OCI-LY3 (cell line): ENCODE results near the gene ATP6V0A1.

Experiments
- H2AFZ ChIP-seq: fragments of 200-600, 300-600 bp; shearing (Covaris generic); 2 replicates; pipeline ENCODE4 v1.6.0; 2014; ENCODE audit warnings: antibody characterized with exemption, low read depth, low read length
- H3K27ac ChIP-seq: fragments of 200-600, 300-600 bp; sonication (generic); 2 replicates; pipeline ENCODE4 v1.5.1; 2014; ENCODE audit warnings: mild to moderate bottlenecking, low read length, moderate library complexity, mixed read lengths
- H3K27me3 ChIP-seq: fragments of 200-600, 300-600 bp; sonication (generic); 2 replicates; pipeline ENCODE4 v1.6.1; 2014; ENCODE audit warnings: low read depth, low read length, mixed read lengths
- H3K36me3 ChIP-seq: fragments of 200-600, 300-600 bp; sonication (generic); replicated peaks from 2 replicates; pipeline ENCODE3; 2014; ENCODE audit warnings: low read depth, low read length, mixed read lengths
- H3K4me1 ChIP-seq: fragments of 300-600, 200-600 bp; sonication (generic); 2 replicates; pipeline ENCODE4 v1.6.1; 2014; ENCODE audit warnings: low read length, mixed read lengths
- H3K4me2 ChIP-seq: fragments of 200-600, 300-600 bp; sonication (generic); 2 replicates; pipeline ENCODE4 v1.6.1; 2014; ENCODE audit warnings: low read length, mixed read lengths
- H3K4me3 ChIP-seq: fragments of 300-600, 200-600 bp; sonication (generic); 2 replicates; pipeline ENCODE4 v1.5.1; 2014; ENCODE audit warnings: antibody characterized with exemption, mild to moderate bottlenecking, low read length, moderate library complexity
- H3K79me2 ChIP-seq: fragments of 300-600, 200-600 bp; shearing (Covaris generic); 2 replicates; pipeline ENCODE4 v1.6.1; 2014; ENCODE audit warnings: mild to moderate bottlenecking, low read length, mixed read lengths
- H3K9ac ChIP-seq: fragments of 300-600, 200-600 bp; shearing (Covaris generic); 2 replicates; pipeline ENCODE4 v1.6.0; 2014; ENCODE audit warnings: mild to moderate bottlenecking, low read length, moderate library complexity
- H3K9me3 ChIP-seq: fragments of 200-600, 300-600 bp; shearing (Covaris generic); 2 replicates; pipeline ENCODE4 v1.6.1; 2014; ENCODE audit warnings: low read length, mixed read lengths; ENCODE audit not compliant: insufficient read depth
- H4K20me1 ChIP-seq: fragments of 200-600, 300-600 bp; sonication (generic); 2 replicates; pipeline ENCODE4 v1.6.1; 2016; ENCODE audit warnings: low read length, mixed read lengths; ENCODE audit not compliant: insufficient read depth
- EZH2phosphoT487 ChIP-seq: fragments of 200-600 bp; shearing (Covaris generic); IDR thresholded peaks from 2 replicates; pipeline ENCODE4 v1.6.1; 2018; ENCODE audit warnings: antibody characterized with exemption, mixed run types, low read depth
- TF ChIP-seq, protein P1 (sequence below): fragments of 200-600, 300-600 bp; sonication (generic); IDR thresholded peaks from 2 replicates; pipeline ENCODE4 v1.5.1; 2014; ENCODE audit warnings: antibody characterized with exemption, low read length, low read depth

ATP6V0A1 gene

DNA sequence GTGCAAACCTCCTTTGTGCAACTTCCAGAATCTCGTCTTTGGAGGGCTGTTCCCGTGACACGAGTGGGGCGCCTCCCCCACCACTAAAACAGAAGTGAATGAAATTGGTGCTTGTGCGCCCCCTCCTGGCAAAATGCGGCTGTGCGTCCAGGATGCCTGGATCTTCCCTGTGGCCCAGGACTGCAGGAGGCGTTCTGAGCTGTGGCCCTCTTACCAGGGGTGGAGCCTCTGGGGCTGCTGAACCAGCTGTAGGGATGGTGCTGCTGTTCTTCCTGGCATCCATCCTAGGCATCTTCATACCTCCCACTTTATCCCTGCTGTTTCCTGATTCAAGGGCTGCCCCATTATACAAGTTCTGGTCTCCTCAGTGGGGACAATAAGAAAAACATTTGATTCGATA lies 58.8 kb downstream of the ATP6V0A1 start:
- no peak overlapping the region for H2AFZ ChIP-seq
- peaks cover 9% of the 10 kb centered on the region for H3K4me1 ChIP-seq
- no peaks in the 10 kb centered on the region for H4K20me1 ChIP-seq
- no peaks in the 10 kb centered on the region for H3K27me3 ChIP-seq
- no peak for TF ChIP-seq EZH2phosphoT487
- TF ChIP-seq, protein P1, sequence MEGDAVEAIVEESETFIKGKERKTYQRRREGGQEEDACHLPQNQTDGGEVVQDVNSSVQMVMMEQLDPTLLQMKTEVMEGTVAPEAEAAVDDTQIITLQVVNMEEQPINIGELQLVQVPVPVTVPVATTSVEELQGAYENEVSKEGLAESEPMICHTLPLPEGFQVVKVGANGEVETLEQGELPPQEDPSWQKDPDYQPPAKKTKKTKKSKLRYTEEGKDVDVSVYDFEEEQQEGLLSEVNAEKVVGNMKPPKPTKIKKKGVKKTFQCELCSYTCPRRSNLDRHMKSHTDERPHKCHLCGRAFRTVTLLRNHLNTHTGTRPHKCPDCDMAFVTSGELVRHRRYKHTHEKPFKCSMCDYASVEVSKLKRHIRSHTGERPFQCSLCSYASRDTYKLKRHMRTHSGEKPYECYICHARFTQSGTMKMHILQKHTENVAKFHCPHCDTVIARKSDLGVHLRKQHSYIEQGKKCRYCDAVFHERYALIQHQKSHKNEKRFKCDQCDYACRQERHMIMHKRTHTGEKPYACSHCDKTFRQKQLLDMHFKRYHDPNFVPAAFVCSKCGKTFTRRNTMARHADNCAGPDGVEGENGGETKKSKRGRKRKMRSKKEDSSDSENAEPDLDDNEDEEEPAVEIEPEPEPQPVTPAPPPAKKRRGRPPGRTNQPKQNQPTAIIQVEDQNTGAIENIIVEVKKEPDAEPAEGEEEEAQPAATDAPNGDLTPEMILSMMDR: peak; percentile 97
- no peak overlapping the region for H3K4me3 ChIP-seq
- H3K79me2 ChIP-seq: no peaks in the 10 kb centered on the region
- no peak overlapping the region for H3K9ac ChIP-seq
- peaks cover 18% of the 10 kb centered on the region for H3K36me3 ChIP-seq
- H3K9me3 ChIP-seq: no peaks in the 10 kb centered on the region
- no peak overlapping the region for H3K27ac ChIP-seq
- H3K4me2 ChIP-seq: no peak overlapping the region

DNA sequence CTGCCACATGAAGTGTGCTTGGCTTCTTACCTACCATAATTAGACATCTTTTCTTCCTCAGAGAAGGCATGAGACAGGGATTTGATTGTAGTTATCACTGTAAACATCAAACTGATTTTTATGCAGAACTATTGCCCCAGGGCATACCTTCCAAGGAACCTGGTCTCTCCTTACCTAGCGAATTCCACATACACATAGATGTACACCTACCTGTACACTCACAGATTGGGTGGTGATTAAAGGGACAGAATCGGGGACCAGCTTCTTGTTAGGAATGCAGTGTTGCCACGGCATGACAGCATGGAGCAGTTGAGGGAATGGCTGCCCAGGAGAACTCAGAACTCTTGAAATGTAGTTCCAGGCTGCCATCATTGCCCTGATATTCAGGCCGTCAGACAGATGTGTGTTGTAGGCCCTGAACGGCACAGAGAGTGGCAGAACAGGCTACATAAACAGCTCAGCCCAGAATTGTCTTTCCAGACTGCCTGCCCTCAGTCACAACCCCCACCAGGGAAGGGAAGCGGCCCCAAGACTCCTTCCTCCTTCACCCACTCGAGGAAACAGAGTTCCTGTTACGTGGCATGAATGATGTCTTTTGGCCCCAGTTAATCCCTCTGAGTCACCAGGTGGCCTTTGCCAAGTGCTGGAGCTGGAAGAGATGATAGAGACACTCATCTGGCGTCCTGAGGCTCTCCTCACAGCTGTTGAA lies 59.5 kb downstream of the ATP6V0A1 start:
- H3K9me3 ChIP-seq: no peaks in the 10 kb centered on the region
- H3K9ac ChIP-seq: no peak overlapping the region
- no peak for TF ChIP-seq EZH2phosphoT487
- TF ChIP-seq, protein P1: no peak
- H3K27me3 ChIP-seq: no peaks in the 10 kb centered on the region
- 0 out of 2 replicates have a peak, but pooled peaks cover 3% of the 10 kb centered on the region for H3K4me1 ChIP-seq
- no peak overlapping the region for H3K27ac ChIP-seq
- no peaks in the 10 kb centered on the region for H3K79me2 ChIP-seq
- no peak overlapping the region for H2AFZ ChIP-seq
- H3K4me2 ChIP-seq: no peak overlapping the region
- no peaks in the 10 kb centered on the region for H4K20me1 ChIP-seq
- H3K4me3 ChIP-seq: no peak overlapping the region
- H3K36me3 ChIP-seq: peaks cover 18% of the 10 kb centered on the region

DNA sequence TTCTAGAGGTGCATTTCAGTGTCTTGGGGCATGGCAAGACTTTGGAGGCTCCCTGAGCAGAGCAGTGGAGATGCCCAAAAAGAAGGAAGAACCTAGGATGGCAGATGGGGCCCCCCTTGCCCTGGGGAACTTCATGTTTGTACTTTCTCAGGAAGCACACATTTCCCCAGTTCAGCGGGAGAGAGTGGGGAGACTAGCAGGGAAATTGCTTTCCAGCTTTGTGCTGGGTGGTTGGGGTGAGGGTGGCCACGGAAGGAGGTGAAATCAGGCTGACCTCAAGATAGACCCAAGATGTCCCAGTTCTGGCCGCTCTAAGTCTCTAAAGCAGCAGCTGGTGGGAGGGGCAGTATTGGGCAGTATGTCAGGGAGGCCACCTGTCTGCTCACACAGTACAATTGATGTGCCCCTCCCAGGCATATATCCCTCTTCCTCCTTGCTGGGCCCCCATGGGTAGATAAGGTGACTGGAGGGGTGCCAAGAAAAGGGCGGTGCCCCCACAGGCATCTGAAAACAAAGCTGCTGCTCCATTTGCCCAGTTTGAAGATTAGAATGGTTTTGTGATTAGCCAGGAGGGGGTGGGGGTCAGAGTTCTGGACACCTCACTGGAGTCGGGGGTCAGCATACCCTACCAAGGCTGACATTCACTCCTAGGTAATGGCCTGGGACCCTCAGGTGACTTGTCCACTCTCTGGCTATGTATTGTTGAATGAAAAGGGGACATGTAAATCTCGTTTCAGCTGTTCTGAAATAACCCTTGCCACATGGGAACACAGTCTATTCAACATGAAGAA lies 60.3 kb downstream of the ATP6V0A1 start:
- no peak overlapping the region for H3K9ac ChIP-seq
- H3K4me3 ChIP-seq: no peak overlapping the region
- no peaks in the 10 kb centered on the region for H4K20me1 ChIP-seq
- H2AFZ ChIP-seq: no peak overlapping the region
- no peaks in the 10 kb centered on the region for H3K79me2 ChIP-seq
- no peak overlapping the region for H3K27ac ChIP-seq
- peaks cover 4% of the 10 kb centered on the region for H3K4me1 ChIP-seq
- H3K36me3 ChIP-seq: peaks cover 15% of the 10 kb centered on the region
- no peak overlapping the region for H3K4me2 ChIP-seq
- no peaks in the 10 kb centered on the region for H3K9me3 ChIP-seq
- H3K27me3 ChIP-seq: no peaks in the 10 kb centered on the region
- TF ChIP-seq, protein P1: no peak
- no peak for TF ChIP-seq EZH2phosphoT487
